ENCODE results near the gene TMEM154.

DNA sequence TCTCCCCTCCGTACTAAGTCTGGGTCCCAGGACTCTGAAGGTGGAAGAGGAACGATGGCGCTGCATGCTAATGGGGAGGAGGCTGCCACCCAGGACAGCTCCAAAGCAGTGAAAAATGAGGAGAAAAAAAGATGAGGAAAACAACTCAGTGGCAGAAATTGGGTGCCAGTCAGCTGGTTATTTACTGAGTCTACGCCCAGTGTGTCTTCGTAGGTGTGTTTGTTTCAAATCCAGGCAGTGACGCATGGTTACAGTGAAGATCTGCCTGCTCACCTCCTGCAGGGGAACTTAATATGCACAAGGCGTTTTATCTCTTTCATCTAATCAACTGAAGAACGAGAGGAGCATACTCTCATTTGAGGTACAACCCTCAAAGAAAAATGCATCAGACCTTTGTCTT is 73.0 kb downstream of the TMEM154 start:
- TF ChIP-seq CTCF (IDR thresholded peaks at IDR 0.05) (no peak), POLR2A (IDR thresholded peaks at IDR 0.05) (no peak)

Data from uterus (tissue), 2 donors.